ENCODE measurements around the gene ZNF175. TPM values are rescaled to one million over a fixed set of nuclear protein-coding genes. Genes with fewer than 3 reads are reported as not detected.
A peak's percentile ranks its signal among the peaks of the same experiment; 100 is the strongest.

ZNF175 gene
- total RNA-seq, 2 donors from 2014 or later, result 8.0 to 9.2 TPM

DNA sequence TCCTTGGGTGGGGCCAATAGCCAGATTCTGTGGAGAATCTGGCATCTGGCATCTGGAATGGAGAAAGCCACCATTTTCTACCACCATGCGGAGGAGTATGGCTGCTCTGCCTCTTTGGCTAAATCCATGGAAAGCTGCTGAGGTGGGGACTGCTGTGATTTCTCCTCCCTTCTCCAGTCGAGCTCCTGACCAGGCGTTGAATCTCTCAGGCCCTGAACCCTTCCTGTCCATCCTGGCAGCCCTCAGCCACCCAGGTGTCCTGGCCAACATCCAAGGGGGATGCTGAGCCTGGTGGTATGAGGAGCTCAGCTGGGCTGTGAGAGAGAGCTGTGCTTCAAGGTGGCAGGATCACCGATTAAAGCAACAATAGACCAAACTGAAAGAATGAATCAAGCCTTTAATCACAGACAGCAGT lies 22.2 kb upstream of the ZNF175 start:
- intact Hi-C loops (cut with DNase I), result no loop called here
- no peak for DNase-seq (ENCODE audit: low spot score)

DNA sequence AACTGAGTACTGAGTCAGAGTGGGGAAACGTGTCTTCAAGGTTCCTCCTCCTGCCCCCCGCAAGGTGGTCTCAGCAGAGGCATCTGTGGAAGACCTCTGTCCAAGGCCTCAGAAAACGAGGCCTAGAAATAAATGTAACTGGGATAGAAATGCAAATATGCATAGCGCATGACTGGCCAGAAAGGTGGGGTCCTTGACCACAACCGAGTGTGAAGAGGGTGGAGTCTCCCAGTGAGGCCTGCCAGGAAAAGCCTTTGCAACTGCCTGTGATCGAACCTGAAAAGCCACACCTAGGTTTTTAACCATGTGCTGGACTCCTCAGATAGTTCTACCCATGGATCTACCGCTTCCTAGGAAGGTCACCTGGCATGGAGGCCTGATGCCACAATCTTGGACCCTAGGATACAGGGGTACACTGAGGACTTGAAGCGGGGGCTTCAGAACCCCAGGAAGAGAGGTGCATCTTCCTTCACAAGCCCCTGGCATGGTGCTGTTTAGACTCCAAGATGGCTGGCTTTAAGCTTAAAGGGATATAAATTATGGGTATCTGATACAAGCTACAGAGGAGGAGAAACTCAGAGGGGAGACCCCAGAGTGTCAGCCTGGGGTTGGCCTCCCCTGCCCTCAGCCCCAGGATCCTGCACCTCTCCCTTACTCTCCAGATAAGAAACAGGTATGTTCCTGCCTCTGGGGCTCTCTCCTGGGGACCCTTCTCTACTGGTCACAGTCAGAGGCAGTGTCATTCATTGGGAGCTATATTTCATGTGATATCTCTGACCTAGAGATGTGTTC lies 21.4 kb upstream of the ZNF175 start:
- intact Hi-C loops (cut with DNase I), result no loop called here

GRCh38 chr19:51550848-51551672 lies 20.0 kb upstream of the ZNF175 start:
- intact Hi-C loops (cut with DNase I), result no loop called here
- DNase-seq (ENCODE audit: low spot score), result no peak

More for the DNA sequence above, 21.4 kb upstream of the ZNF175 start:
- DNase-seq (ENCODE audit: low spot score), result no peak

GRCh38 chr19:51551673-51552432 lies 19.2 kb upstream of the ZNF175 start:
- DNase-seq (ENCODE audit: low spot score), result no peak
- intact Hi-C loops (cut with DNase I), result no loop called here

- intact Hi-C loops (cut with DNase I), result no loop called here
- DNase-seq (ENCODE audit: low spot score), result no peak
Observed at GRCh38 chr19:51552608-51552995, 18.5 kb upstream of the ZNF175 start.

GRCh38 chr19:51552996-51553725 lies 17.9 kb upstream of the ZNF175 start:
- DNase-seq (ENCODE audit: low spot score), result peak; percentile 91
- intact Hi-C loops (cut with DNase I), result no loop called here

DNA sequence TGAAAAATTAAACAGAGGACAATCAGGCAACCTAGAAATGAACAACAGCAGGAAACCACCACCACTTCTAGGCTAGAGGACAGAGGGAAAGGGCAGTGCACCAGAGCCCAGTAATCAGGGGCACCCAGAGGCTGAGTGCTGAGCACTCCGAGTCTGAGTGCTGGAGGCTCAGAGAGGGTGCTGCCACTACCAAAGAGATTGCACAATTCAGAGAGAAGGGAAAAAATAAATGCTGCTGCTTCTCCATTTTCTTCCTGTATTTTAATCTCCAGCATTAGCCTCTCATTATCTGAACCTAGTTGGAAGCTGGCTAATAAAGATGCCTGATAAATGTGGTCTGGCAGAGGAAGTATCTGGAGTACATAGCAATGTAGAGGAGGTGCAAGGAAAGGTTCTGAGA lies 11.8 kb upstream of the ZNF175 start:
- DNase-seq (ENCODE audit: low spot score), result no peak
- intact Hi-C loops (cut with DNase I), result no loop called here

DNA sequence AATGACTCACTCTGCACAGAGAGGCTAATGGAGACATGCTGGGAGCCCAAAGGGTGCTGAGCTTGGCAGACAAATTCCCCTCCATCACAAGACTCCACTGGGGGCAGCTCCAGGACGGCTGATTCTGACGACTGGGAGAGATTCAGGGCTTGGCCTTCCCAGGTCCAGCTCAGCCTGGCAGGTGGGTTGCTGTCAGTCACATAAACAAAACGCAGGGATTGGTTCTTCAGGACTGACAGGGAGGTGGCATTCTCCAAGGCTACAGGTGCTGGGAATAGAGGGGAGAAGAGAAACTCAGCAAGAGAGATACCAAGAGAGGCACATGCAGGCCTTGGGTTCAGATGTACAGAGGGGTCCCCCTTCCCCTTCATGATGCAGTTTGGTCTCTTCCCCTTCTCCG lies 10.7 kb upstream of the ZNF175 start:
- intact Hi-C loops (cut with DNase I), result no loop called here

GRCh38 chr19:51564791-51565190 lies 6.3 kb upstream of the ZNF175 start:
- DNase-seq (ENCODE audit: low spot score), result no peak
- intact Hi-C loops (cut with DNase I), result no loop called here

More for the DNA sequence above, 10.7 kb upstream of the ZNF175 start:
- DNase-seq (ENCODE audit: low spot score), result no peak

- DNase-seq (ENCODE audit: low spot score), result no peak
- intact Hi-C loops (cut with DNase I), result no loop called here
Observed at GRCh38 chr19:51565583-51565982, 5.5 kb upstream of the ZNF175 start.

- intact Hi-C loops (cut with DNase I), result no loop called here
- no peak for DNase-seq (ENCODE audit: low spot score)
Observed at GRCh38 chr19:51566489-51567100, 4.5 kb upstream of the ZNF175 start.

- intact Hi-C loops (cut with DNase I), result no loop called here
- DNase-seq (ENCODE audit: low spot score), result no peak
Observed at GRCh38 chr19:51567583-51567982, 3.5 kb upstream of the ZNF175 start.

- DNase-seq (ENCODE audit: low spot score), result no peak
- intact Hi-C loops (cut with DNase I), result no loop called here
Observed at GRCh38 chr19:51568456-51568855, 2.6 kb upstream of the ZNF175 start.

GRCh38 chr19:51571599-51571998 lies 516 bp downstream of the ZNF175 start:
- intact Hi-C loops (cut with DNase I), result no loop called here
- DNase-seq (ENCODE audit: low spot score), result no peak

- DNase-seq (ENCODE audit: low spot score), result no peak
- intact Hi-C loops (cut with DNase I), result no loop called here
Observed at GRCh38 chr19:51572410-51572809, 1.3 kb downstream of the ZNF175 start.

DNA sequence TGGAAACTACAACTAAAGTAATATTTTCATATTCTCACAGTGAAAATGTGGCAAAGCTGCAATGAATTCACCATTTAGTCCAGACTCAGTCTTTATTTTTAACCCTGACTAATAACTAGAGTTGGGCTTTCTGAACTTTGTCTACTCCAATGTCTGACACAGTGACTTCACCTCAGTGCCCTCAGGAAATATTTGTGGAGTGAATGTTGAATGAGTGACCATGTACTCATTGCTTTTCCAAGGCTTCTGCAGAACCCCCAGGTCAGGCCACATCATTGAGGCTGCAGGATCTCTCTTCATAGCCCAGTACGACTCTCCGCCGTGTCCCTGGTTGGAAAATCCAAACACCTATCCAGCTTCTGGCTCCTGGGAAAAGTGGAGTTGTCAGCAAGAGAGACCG lies 1.8 kb downstream of the ZNF175 start:
- intact Hi-C loops (cut with DNase I), result no loop called here
- no peak for DNase-seq (ENCODE audit: low spot score)

DNA sequence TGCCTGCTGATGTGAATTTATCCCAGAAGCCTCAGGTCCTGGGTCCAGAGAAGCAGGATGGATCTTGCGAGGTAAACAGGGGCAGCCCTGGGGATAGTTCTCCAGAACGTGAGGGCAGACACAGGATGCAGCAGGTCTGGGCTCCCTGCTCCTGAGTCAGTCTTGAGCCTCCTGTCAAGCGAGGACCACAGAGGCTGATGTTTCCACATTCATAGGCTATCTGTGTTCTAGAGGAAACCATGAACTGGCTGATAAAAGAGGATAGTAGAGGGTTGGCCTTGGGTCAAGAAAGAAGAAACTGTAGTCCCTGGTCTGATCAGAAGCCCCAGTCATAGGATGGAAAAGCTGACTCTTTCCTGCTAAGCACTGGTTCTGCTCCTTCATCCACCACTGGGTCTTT lies 2.2 kb downstream of the ZNF175 start:
- no peak for DNase-seq (ENCODE audit: low spot score)
- intact Hi-C loops (cut with DNase I), result no loop called here

DNA sequence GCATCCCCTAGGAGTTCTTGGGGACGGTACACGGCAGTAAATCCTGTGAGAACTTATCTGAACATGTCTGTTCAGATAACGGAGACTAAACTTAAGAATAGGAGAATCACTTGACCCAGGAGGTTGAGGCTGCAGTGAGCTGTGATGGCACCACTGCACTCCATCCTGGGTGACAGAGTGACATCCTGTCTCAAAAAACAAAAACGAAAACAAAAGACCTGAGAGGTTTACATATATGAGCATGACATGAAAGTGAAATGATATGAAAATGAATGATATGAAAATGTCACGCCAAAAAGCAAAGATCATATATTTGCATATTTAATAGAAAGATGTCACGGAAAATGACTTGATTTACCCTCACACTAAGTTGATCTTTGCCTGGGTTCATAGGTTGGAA lies 5.8 kb downstream of the ZNF175 start:
- intact Hi-C loops (cut with DNase I), result no loop called here
- DNase-seq (ENCODE audit: low spot score), result no peak
